Mesenchymal stem cell (in vitro differentiated cells and primary cell): ENCODE data around the gene CPNE8.

Experiments
- DNase-seq: peaks from one replicate; pipeline ENCODE4 v3.0.0-alpha.2; 2013
- H2AFZ ChIP-seq: one replicate; pipeline ENCODE4 v1.6.1; 2013; ENCODE audit warnings: low read depth, mild to moderate bottlenecking, control low read depth, inconsistent platforms, low read length, moderate library complexity
- H2AK5ac ChIP-seq: 2 replicates; pipeline ENCODE4 v1.6.1; 2013; ENCODE audit warnings: low read length, moderate library complexity, mild to moderate bottlenecking, inconsistent platforms; ENCODE audit not compliant: severe bottlenecking
- H2BK120ac ChIP-seq: one replicate; pipeline ENCODE4 v1.6.1; 2013; ENCODE audit warnings: low read depth, mild to moderate bottlenecking, inconsistent platforms, low read length, moderate library complexity
- H2BK12ac ChIP-seq, 2 experiments: one replicate each; pipeline ENCODE4 v1.6.1; 2013; ENCODE audit warnings: inconsistent platforms in 2 of 2, low read length in 2 of 2, mild to moderate bottlenecking in 2 of 2, moderate library complexity in 2 of 2, control low read depth in 1 of 2
- H2BK15ac ChIP-seq: one replicate; pipeline ENCODE4 v1.6.1; 2013; ENCODE audit warnings: mild to moderate bottlenecking, low read depth, inconsistent platforms; ENCODE audit not compliant: poor library complexity, severe bottlenecking
- H2BK5ac ChIP-seq: 2 replicates; pipeline ENCODE4 v1.6.1; 2013; ENCODE audit warnings: low read depth, mild to moderate bottlenecking, low read length, control low read depth, inconsistent platforms; ENCODE audit not compliant: poor library complexity, severe bottlenecking
- H3K14ac ChIP-seq, 2 experiments: one replicate each; pipeline ENCODE4 v1.6.1; 2013; ENCODE audit warnings: inconsistent platforms in 2 of 2, low read length in 2 of 2, control low read depth in 1 of 2, mild to moderate bottlenecking in 1 of 2, moderate library complexity in 1 of 2
- H3K18ac ChIP-seq, 2 experiments: one replicate each; pipeline ENCODE4 v1.6.1; 2013; ENCODE audit warnings: inconsistent platforms in 2 of 2, low read length in 2 of 2, control low read depth in 1 of 2, low read depth in 1 of 2, mild to moderate bottlenecking in 1 of 2
- H3K23ac ChIP-seq, 2 experiments: one replicate each; pipeline ENCODE4 v1.6.1; 2013; ENCODE audit warnings: inconsistent platforms in 2 of 2, low read length in 2 of 2, mild to moderate bottlenecking in 2 of 2, moderate library complexity in 2 of 2, control low read depth in 1 of 2
- H3K27ac ChIP-seq: 2 replicates; pipeline ENCODE4 v1.5.1; 2013; ENCODE audit warnings: mild to moderate bottlenecking, moderate library complexity, low read length, control low read depth, inconsistent platforms; ENCODE audit not compliant: poor library complexity, severe bottlenecking
- H3K27me3 ChIP-seq, 2 experiments: 2 replicates each; pipeline versions ENCODE4 v1.6.1 to v1.7.0; 2013; ENCODE audit warnings: low read length in 2 of 2, mild to moderate bottlenecking in 2 of 2, moderate library complexity in 2 of 2, control low read depth in 1 of 2, inconsistent platforms in 1 of 2; ENCODE audit not compliant: control insufficient read depth in 1 of 2, insufficient read depth in 1 of 2
- H3K36me3 ChIP-seq, 2 experiments: 2 replicates each; pipeline versions ENCODE4 v1.6.1 to v1.7.0; 2013; ENCODE audit warnings: low read length in 2 of 2, control low read depth in 1 of 2, inconsistent platforms in 1 of 2, low read depth in 1 of 2, mild to moderate bottlenecking in 1 of 2; ENCODE audit not compliant: insufficient read depth in 2 of 2, control insufficient read depth in 1 of 2
- H3K4ac ChIP-seq, 2 experiments: one replicate each; pipeline ENCODE4 v1.6.1; 2013; ENCODE audit warnings: inconsistent platforms in 2 of 2, low read length in 2 of 2, mild to moderate bottlenecking in 2 of 2, moderate library complexity in 2 of 2, control low read depth in 1 of 2, low read depth in 1 of 2
- H3K4me1 ChIP-seq: 2 replicates; pipeline ENCODE4 v1.6.1; 2013; ENCODE audit warnings: low read depth, low read length, control low read depth; ENCODE audit not compliant: control insufficient read depth, insufficient read depth
- H3K4me2 ChIP-seq: 2 replicates; pipeline ENCODE4 v1.6.1; 2013; ENCODE audit warnings: low read length, mild to moderate bottlenecking, inconsistent platforms; ENCODE audit not compliant: poor library complexity, severe bottlenecking
- H3K4me3 ChIP-seq, 2 experiments: 2 replicates each; pipeline versions ENCODE4 v1.5.1 to v1.7.0; 2013; ENCODE audit warnings: low read length in 2 of 2, mild to moderate bottlenecking in 2 of 2, control low read depth in 1 of 2, low read depth in 1 of 2; ENCODE audit not compliant: insufficient read depth in 1 of 2
- H3K79me1 ChIP-seq: replicated peaks from 2 replicates; pipeline ENCODE4 v1.6.1; 2013; ENCODE audit warnings: mild to moderate bottlenecking, control low read depth, low read length, inconsistent platforms; ENCODE audit not compliant: poor library complexity, severe bottlenecking
- H3K9ac ChIP-seq: 2 replicates; pipeline ENCODE4 v1.7.0; 2013; ENCODE audit warnings: mild to moderate bottlenecking, low read length, moderate library complexity
- H3K9me3 ChIP-seq: 2 replicates; pipeline ENCODE4 v1.7.0; 2013; ENCODE audit warnings: mild to moderate bottlenecking, low read length; ENCODE audit not compliant: control insufficient read depth
- H4K8ac ChIP-seq: one replicate; pipeline ENCODE4 v1.6.1; 2013; ENCODE audit warnings: inconsistent platforms, mild to moderate bottlenecking, low read length, moderate library complexity
- H4K91ac ChIP-seq: one replicate; pipeline ENCODE4 v1.6.1; 2013; ENCODE audit warnings: mild to moderate bottlenecking, low read length, inconsistent platforms
- WGBS: methylation state at CpG from one replicate; pipeline ENCODE4 v1.1.7; 2013; ENCODE audit warnings: mixed read lengths; 5-methylcytosine and 5-hydroxymethylcytosine counted together

The CPNE8 gene

GRCh38 chr12:38669081-38669480 lies 236.3 kb downstream of the CPNE8 start:
- H2BK15ac ChIP-seq, result no peak overlapping the region
- H3K23ac ChIP-seq, result no peak overlapping the region
- H3K4ac ChIP-seq, result no peak overlapping the region
- H3K9ac ChIP-seq, result no peak overlapping the region
- H3K27ac ChIP-seq, result no peak overlapping the region
- H3K4me1 ChIP-seq, result no peaks in the 10 kb centered on the region
- no peak overlapping the region for H2BK12ac ChIP-seq
- no peak overlapping the region for H3K14ac ChIP-seq
- H3K79me1 ChIP-seq, result no peaks in the 10 kb centered on the region
- H3K27me3 ChIP-seq, result no peaks in the 10 kb centered on the region
- H3K4me3 ChIP-seq, result no peak overlapping the region
- DNase-seq, result no peak
- no peak overlapping the region for H3K18ac ChIP-seq
- no peak overlapping the region for H2AK5ac ChIP-seq
- H2BK120ac ChIP-seq, result no peak overlapping the region
- H3K4me2 ChIP-seq, result no peak overlapping the region
- no peak overlapping the region for H4K8ac ChIP-seq
- no peak overlapping the region for H2BK5ac ChIP-seq
- no peak overlapping the region for H2AFZ ChIP-seq
- 100% methylated on average over 1 of the region's 1 CpG for WGBS
- peaks cover 0 to 5% of the 10 kb centered on the region in 2 experiments for H3K36me3 ChIP-seq
- no peak overlapping the region for H4K91ac ChIP-seq
- H3K9me3 ChIP-seq, result no peaks in the 10 kb centered on the region

GRCh38 chr12:38666425-38666824 lies 239.0 kb downstream of the CPNE8 start:
- H3K14ac ChIP-seq, result no peak overlapping the region
- no peak overlapping the region for H2BK12ac ChIP-seq
- H3K4me3 ChIP-seq, result no peak overlapping the region
- H2AFZ ChIP-seq, result no peak overlapping the region
- H3K9me3 ChIP-seq, result peaks cover 8% of the 10 kb centered on the region
- H4K91ac ChIP-seq, result no peak overlapping the region
- H2AK5ac ChIP-seq, result no peak overlapping the region
- H3K23ac ChIP-seq, result no peak overlapping the region
- no peaks in the 10 kb centered on the region for H3K4me1 ChIP-seq
- no peak overlapping the region for H3K9ac ChIP-seq
- H2BK120ac ChIP-seq, result no peak overlapping the region
- no peak overlapping the region for H3K27ac ChIP-seq
- H3K27me3 ChIP-seq, result no peaks in the 10 kb centered on the region
- H3K79me1 ChIP-seq, result no peaks in the 10 kb centered on the region
- no peak overlapping the region for H2BK15ac ChIP-seq
- H3K4ac ChIP-seq, result no peak overlapping the region
- no peak overlapping the region for H3K4me2 ChIP-seq
- no peak overlapping the region for H4K8ac ChIP-seq
- WGBS, result 98% methylated on average over 6 of the region's 6 CpGs
- H3K36me3 ChIP-seq, result no peaks in the 10 kb centered on the region
- H2BK5ac ChIP-seq, result no peak overlapping the region
- DNase-seq, result no peak
- no peak overlapping the region for H3K18ac ChIP-seq

- DNase-seq, result peak; percentile 33
- no peak overlapping the region for H2BK5ac ChIP-seq
- no peak overlapping the region for H3K23ac ChIP-seq
- H3K18ac ChIP-seq, result no peak overlapping the region
- no peak overlapping the region for H4K8ac ChIP-seq
- H3K9ac ChIP-seq, result no peak overlapping the region
- H2BK15ac ChIP-seq, result no peak overlapping the region
- peaks cover 8% of the 10 kb centered on the region for H3K9me3 ChIP-seq
- H2BK12ac ChIP-seq, result no peak overlapping the region
- H3K4me1 ChIP-seq, result no peaks in the 10 kb centered on the region
- no peak overlapping the region for H2AFZ ChIP-seq
- no peak overlapping the region for H3K4me3 ChIP-seq
- H3K79me1 ChIP-seq, result no peaks in the 10 kb centered on the region
- no peak overlapping the region for H2BK120ac ChIP-seq
- H3K27me3 ChIP-seq, result no peaks in the 10 kb centered on the region
- H3K36me3 ChIP-seq, result no peaks in the 10 kb centered on the region
- H3K27ac ChIP-seq, result no peak overlapping the region
- no peak overlapping the region for H3K4me2 ChIP-seq
- no peak overlapping the region for H3K14ac ChIP-seq
- no peak overlapping the region for H4K91ac ChIP-seq
- H3K4ac ChIP-seq, result no peak overlapping the region
- no peak overlapping the region for H2AK5ac ChIP-seq
Observed at GRCh38 chr12:38664661-38665269, 240.6 kb downstream of the CPNE8 start.

- H4K8ac ChIP-seq, result no peak overlapping the region
- H2BK15ac ChIP-seq, result no peak overlapping the region
- no peak overlapping the region for H3K4ac ChIP-seq
Observed at GRCh38 chr12:38662829-38663228, 242.6 kb downstream of the CPNE8 start.

More at GRCh38 chr12:38662829-38663228, 242.6 kb downstream of the CPNE8 start:
- H3K14ac ChIP-seq, result no peak overlapping the region
- H3K27ac ChIP-seq, result no peak overlapping the region
- H3K9me3 ChIP-seq, result peaks cover 11% of the 10 kb centered on the region
- no peaks in the 10 kb centered on the region for H3K27me3 ChIP-seq
- no peak overlapping the region for H2BK5ac ChIP-seq
- H3K36me3 ChIP-seq, result no peaks in the 10 kb centered on the region
- H3K18ac ChIP-seq, result no peak overlapping the region
- H2AFZ ChIP-seq, result no peak overlapping the region
- H2BK120ac ChIP-seq, result no peak overlapping the region
- H3K4me1 ChIP-seq, result no peaks in the 10 kb centered on the region
- no peak overlapping the region for H2BK12ac ChIP-seq
- no peak overlapping the region for H2AK5ac ChIP-seq
- no peak for DNase-seq
- H4K91ac ChIP-seq, result no peak overlapping the region
- no peak overlapping the region for H3K23ac ChIP-seq
- no peak overlapping the region for H3K4me2 ChIP-seq
- H3K9ac ChIP-seq, result no peak overlapping the region
- H3K79me1 ChIP-seq, result no peaks in the 10 kb centered on the region
- H3K4me3 ChIP-seq, result no peak overlapping the region
